Fibroblast of the aortic adventitia (primary cell): Measurements from ENCODE around the gene KIAA0825. TPM values are rescaled to one million over a fixed set of nuclear protein-coding genes. Genes with fewer than 3 reads are reported as not detected.
A peak's percentile ranks its signal among the peaks of the same experiment; 100 is the strongest.

ENCODE experiments used
- DNase-seq: peaks from one replicate; pipeline ENCODE4 v3.0.0-alpha.2; 2010; ENCODE audit warnings: low read depth
- H3K4me3 ChIP-seq: 2 replicates; pipeline ENCODE4 v1.5.1; 2011; ENCODE audit warnings: low read depth, mild to moderate bottlenecking, control low read depth, low read length, moderate library complexity
- total RNA-seq: library from RNA; depleted of rRNA; stranded (reverse); fragments of >200 nt; gene quantifications from 2 replicates; pipeline ENCODE4 v1.2.3, GENCODE V29; 2012; ENCODE audit warnings: low replicate concordance
- TF ChIP-seq, protein P1 (sequence below): IDR thresholded peaks from 2 replicates; pipeline ENCODE4 v1.5.1; 2011; ENCODE audit warnings: mild to moderate bottlenecking, low read length, control low read depth, inconsistent platforms; ENCODE audit not compliant: insufficient read depth

The KIAA0825 gene
- total RNA-seq, 1 donor: 12.2 TPM

DNA sequence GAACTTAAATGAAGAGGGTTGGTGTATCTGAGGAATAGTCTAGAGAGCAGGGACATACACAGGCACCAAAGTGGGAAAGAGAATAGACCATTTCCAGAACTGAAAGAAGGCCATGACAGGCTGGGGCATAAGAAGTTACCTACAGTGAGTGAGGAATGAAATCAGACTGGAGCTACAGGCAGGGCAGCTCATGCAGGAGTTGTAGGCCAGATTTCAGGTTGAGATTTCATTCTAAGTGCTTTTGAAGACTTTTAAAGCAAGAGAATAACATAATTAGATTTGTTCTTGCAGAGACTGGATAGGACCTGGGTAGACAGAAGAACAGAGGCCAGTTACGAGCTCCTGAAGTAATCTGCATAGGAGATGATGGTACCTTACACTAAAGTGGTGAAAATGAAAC, 280.8 kb downstream of the KIAA0825 start:
- TF ChIP-seq, protein P1, sequence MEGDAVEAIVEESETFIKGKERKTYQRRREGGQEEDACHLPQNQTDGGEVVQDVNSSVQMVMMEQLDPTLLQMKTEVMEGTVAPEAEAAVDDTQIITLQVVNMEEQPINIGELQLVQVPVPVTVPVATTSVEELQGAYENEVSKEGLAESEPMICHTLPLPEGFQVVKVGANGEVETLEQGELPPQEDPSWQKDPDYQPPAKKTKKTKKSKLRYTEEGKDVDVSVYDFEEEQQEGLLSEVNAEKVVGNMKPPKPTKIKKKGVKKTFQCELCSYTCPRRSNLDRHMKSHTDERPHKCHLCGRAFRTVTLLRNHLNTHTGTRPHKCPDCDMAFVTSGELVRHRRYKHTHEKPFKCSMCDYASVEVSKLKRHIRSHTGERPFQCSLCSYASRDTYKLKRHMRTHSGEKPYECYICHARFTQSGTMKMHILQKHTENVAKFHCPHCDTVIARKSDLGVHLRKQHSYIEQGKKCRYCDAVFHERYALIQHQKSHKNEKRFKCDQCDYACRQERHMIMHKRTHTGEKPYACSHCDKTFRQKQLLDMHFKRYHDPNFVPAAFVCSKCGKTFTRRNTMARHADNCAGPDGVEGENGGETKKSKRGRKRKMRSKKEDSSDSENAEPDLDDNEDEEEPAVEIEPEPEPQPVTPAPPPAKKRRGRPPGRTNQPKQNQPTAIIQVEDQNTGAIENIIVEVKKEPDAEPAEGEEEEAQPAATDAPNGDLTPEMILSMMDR: no peak
- DNase-seq: no peak
- no peak overlapping the region for H3K4me3 ChIP-seq

DNA sequence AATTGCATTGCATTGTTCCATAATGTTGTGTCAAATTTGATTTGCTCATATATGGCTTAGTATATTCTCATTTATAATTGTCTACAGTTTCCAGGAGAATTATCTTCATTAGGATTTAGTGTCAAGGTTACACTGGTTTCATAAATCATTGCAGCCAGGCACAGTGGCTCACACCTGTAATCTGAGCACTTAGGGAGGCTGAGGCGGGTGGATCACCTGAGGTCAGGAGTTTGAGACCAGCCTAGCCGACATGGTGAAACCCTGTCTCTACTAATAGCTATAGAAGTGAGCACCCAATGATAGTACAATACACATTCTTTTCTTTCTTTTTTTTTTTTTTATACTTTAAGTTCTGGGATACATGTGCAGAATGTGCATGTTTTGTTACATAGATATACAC, 282.5 kb downstream of the KIAA0825 start:
- H3K4me3 ChIP-seq: no peak overlapping the region
- no peak for DNase-seq
- TF ChIP-seq, protein P1: no peak

DNA sequence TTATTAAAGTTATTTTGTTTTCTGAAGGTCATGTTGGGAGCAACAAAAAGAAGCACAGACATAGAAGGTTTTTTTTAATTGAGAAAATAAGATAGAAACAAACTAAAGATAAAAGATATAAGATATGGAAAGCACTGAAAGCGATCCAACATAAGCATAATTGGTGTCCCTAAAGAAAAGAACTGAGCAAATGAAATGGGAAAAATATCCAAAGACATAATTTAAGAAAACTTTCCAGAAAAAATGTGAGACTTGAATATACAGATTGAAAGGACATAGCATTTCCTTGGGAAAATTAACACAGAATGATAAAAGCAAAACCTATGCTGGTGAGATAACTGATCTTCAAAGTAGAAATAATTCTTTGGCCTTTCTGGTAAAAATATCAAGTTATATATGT, 289.3 kb downstream of the KIAA0825 start:
- no peak overlapping the region for H3K4me3 ChIP-seq
- TF ChIP-seq, protein P1: no peak
- DNase-seq: no peak

DNA sequence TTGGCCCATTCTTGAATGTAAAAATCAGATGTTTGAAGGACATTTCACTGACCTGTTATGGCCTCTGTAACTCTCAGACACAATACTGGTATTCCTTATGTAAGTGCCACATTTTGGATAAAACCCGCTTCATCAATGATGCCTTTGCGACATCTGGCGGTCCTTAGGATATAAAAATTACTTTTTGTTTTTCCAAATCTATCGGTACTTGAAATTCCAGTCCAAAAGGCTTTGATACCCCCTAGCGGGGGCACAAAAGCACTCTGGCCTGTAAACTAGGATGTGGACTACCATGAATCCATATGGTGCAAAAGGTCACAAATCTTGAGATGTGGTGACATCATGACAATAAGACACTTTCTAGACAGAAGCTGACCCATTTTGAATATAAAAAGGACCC, 291.8 kb downstream of the KIAA0825 start:
- TF ChIP-seq, protein P1: no peak
- no peak for DNase-seq

DNA sequence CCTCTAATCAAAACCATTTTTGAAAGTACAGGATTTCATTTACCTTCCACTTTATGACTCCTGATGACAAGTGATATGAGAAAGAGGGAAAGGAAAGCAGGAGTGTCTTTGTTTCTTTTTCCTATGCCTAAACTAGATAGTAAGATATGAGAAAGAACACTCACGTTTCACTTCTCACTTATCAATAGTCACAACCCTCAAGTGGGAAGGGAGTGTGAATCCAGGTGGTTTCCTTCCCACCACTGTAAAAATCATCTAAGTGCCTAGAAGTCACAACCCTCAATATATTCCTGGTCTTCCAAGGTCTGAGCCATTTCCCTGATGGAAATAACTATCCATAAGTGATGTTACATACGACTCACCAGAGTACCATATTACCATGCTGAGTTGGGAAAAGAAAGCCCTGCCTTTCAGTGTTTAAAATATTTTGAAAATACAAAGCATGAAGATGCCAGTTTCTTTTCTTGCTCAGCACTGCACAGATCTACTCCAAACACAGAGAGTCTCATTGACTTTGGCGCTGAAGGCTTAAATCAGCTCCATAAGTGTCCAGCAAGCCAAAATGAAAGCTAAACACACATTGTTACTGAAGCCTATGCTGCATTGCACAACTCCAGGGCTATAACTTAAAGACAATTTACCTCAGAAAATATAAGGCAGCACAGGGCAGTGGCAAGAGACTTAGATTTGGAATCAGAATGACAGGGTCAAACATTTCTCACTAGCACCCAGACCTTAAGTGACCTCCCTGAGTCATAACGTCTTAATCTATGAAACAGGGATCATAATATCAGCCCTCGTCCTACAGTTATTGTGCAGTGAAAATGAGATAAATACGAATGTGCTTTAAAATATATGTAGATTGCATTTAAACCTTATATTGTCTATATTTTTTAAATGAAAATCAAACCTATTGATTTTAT, 301.2 kb downstream of the KIAA0825 start:
- peak; percentile 42 for DNase-seq
- TF ChIP-seq, protein P1: no peak
- no peak overlapping the region for H3K4me3 ChIP-seq

More for the DNA sequence above, 291.8 kb downstream of the KIAA0825 start:
- no peak overlapping the region for H3K4me3 ChIP-seq

DNA sequence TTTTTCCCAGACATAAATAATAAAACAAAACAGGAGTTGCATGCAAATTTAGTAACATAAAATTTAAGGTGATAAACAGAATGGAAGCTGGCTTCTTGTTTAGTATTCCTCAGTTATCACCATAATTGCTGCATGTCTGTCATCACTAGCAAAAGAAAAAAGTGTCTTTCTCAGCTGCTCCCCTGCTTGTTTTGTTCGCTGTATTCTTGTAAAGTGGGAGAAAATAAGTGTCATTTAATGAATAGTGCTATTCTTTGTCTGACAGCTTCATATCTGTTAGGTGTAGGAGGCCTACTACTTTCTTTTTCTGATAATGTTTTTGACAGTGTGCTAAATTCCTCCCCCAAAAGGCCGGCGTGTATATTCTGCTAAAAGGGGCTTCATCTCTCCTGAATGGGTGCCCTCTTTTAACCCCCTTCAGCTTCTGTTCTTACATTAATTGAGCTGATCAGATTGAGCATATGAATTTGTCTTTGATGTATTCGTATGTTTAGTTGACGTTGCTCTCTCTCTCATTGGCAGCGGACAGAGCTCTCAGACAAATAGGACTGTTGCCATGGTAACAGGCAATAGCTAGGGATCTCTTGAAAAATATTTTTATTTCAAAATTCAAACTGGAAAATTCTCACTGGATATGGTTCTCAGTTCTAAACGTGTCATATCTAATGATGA, 303.8 kb downstream of the KIAA0825 start:
- TF ChIP-seq, protein P1: no peak
- DNase-seq: no peak
- no peak overlapping the region for H3K4me3 ChIP-seq
